ENCODE results near the gene FAM171A1.
"Not testable (repeated sequence)": the region's sequence is repeated elsewhere in the genome, so short reads cannot be mapped to it uniquely, and the experiment has no call there.

The FAM171A1 gene

DNA sequence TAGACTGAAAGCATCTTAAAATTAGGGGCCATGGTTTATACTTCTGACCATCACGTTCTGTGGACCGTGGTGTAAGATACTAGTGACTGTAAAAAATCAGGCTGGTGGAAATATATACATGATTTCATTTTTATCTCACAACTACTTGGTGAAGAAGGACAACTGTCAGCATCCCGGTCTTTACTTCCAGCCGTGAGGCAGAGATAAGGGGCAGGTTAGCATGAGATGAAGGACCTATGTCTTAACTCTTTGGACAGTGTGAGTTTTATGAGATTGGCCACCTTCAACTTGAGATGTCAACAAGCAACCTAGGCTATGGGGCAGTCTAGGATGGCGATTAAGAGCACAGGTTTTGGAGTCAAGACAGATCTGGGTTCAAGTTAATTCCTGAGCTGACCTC lies 37.5 kb upstream of the FAM171A1 start:
- Histone ChIP-seq H3K27me3 (ENCODE audit: insufficient read depth, poor library complexity, severe bottlenecking) (no peaks in the 10 kb centered on the region), H3K4me3 (ENCODE audit: severe bottlenecking) (no peak overlapping the region), H3K36me3 (ENCODE audit: low read depth) (no peaks in the 10 kb centered on the region), H3K27ac (ENCODE audit: poor library complexity, severe bottlenecking) (no peak overlapping the region), H3K4me1 (ENCODE audit: insufficient read depth, poor library complexity, severe bottlenecking) (no peaks in the 10 kb centered on the region), H3K9me3 (ENCODE audit: severe bottlenecking) (no peaks in the 10 kb centered on the region)
- DNase-seq (ENCODE audit: low spot score) = no peak
- ATAC-seq (ENCODE audit: low read depth) = no peak
- TF ChIP-seq, protein P1, sequence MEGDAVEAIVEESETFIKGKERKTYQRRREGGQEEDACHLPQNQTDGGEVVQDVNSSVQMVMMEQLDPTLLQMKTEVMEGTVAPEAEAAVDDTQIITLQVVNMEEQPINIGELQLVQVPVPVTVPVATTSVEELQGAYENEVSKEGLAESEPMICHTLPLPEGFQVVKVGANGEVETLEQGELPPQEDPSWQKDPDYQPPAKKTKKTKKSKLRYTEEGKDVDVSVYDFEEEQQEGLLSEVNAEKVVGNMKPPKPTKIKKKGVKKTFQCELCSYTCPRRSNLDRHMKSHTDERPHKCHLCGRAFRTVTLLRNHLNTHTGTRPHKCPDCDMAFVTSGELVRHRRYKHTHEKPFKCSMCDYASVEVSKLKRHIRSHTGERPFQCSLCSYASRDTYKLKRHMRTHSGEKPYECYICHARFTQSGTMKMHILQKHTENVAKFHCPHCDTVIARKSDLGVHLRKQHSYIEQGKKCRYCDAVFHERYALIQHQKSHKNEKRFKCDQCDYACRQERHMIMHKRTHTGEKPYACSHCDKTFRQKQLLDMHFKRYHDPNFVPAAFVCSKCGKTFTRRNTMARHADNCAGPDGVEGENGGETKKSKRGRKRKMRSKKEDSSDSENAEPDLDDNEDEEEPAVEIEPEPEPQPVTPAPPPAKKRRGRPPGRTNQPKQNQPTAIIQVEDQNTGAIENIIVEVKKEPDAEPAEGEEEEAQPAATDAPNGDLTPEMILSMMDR (IDR thresholded peaks at IDR 0.05; ENCODE audit: poor library complexity, severe bottlenecking) = no peak

DNA sequence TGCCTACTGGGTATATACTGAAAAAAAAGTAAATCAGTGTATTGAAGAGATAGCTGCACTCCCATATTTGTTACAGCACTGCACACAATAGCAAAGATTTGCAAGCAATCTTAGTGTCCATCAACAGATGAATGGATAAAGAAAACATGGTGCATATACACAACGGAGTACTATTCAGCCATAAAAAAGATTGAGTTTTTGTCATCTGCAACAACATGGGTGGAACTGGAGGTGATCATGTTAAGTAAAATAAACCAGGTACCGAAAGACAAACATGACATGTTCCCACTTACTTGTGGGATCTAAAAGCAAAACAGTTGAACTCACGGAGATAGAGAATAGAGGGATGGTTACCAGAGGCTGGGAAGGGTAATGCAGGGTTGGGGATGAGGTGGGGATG lies 34.2 kb upstream of the FAM171A1 start:
- DNase-seq (ENCODE audit: low spot score) (no peak), ATAC-seq (ENCODE audit: low read depth) (no peak)
- no peaks in the 10 kb centered on the region for H3K36me3 ChIP-seq (ENCODE audit: low read depth)
- no peak overlapping the region for H3K4me3 ChIP-seq (ENCODE audit: severe bottlenecking)
- TF ChIP-seq, protein P1 (IDR thresholded peaks at IDR 0.05; ENCODE audit: poor library complexity, severe bottlenecking) = no peak
- H3K27ac ChIP-seq (ENCODE audit: poor library complexity, severe bottlenecking) = no peak overlapping the region
- no peaks in the 10 kb centered on the region for H3K9me3 ChIP-seq (ENCODE audit: severe bottlenecking)
- H3K27me3 ChIP-seq (ENCODE audit: insufficient read depth, poor library complexity, severe bottlenecking) = no peaks in the 10 kb centered on the region
- no peaks in the 10 kb centered on the region for H3K4me1 ChIP-seq (ENCODE audit: insufficient read depth, poor library complexity, severe bottlenecking)

DNA sequence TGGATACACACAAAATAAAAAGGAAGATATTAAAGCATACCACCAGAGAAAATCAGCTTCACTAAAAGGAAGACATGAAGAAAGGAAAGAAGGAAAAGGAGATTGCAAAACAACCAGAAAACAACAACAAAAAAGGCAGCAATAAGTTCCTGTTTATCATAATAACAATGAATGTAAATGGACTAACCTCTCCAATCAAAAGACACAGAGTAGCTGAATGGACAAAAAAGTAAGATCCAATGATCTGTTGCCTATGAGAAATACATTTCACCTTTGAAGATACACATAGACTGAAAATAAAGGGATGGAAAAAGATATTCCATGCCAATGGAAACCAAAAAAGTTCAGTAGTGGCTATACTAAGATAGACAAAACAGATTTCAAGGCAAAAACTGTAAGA lies 30.3 kb upstream of the FAM171A1 start:
- Histone ChIP-seq H3K4me1 (ENCODE audit: insufficient read depth, poor library complexity, severe bottlenecking) (no peaks in the 10 kb centered on the region), H3K27ac (ENCODE audit: poor library complexity, severe bottlenecking) (no peak overlapping the region), H3K9me3 (ENCODE audit: severe bottlenecking) (no peaks in the 10 kb centered on the region), H3K36me3 (ENCODE audit: low read depth) (no peaks in the 10 kb centered on the region), H3K27me3 (ENCODE audit: insufficient read depth, poor library complexity, severe bottlenecking) (no peaks in the 10 kb centered on the region), H3K4me3 (ENCODE audit: severe bottlenecking) (no peak overlapping the region)
- TF ChIP-seq, protein P1 (IDR thresholded peaks at IDR 0.05; ENCODE audit: poor library complexity, severe bottlenecking) = no peak
- ATAC-seq (ENCODE audit: low read depth) = no peak
- no peak for DNase-seq (ENCODE audit: low spot score)

DNA sequence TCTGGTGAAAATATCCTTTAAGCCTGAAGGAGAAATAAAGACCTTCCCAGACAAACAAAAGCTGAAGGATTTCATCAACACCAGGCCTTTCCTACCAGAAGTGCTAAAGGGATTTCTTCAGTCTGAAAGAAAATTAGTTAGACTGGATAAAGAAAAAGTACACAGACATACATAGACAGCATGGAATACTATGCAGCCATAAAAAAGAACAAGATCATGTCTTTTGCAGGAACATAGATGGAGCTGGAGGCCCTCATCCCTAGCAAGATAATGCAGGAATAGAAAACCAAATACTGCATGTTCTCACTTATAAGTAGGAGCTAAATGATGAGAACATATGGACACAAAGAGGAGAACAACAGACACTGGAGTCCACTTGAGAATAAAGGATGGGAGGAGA lies 29.4 kb upstream of the FAM171A1 start:
- not testable (repeated sequence) for H3K4me3 ChIP-seq (ENCODE audit: severe bottlenecking); H3K9me3 ChIP-seq (ENCODE audit: severe bottlenecking); H3K27me3 ChIP-seq (ENCODE audit: insufficient read depth, poor library complexity, severe bottlenecking); DNase-seq (ENCODE audit: low spot score); H3K4me1 ChIP-seq (ENCODE audit: insufficient read depth, poor library complexity, severe bottlenecking); H3K36me3 ChIP-seq (ENCODE audit: low read depth); ATAC-seq (ENCODE audit: low read depth); H3K27ac ChIP-seq (ENCODE audit: poor library complexity, severe bottlenecking)

DNA sequence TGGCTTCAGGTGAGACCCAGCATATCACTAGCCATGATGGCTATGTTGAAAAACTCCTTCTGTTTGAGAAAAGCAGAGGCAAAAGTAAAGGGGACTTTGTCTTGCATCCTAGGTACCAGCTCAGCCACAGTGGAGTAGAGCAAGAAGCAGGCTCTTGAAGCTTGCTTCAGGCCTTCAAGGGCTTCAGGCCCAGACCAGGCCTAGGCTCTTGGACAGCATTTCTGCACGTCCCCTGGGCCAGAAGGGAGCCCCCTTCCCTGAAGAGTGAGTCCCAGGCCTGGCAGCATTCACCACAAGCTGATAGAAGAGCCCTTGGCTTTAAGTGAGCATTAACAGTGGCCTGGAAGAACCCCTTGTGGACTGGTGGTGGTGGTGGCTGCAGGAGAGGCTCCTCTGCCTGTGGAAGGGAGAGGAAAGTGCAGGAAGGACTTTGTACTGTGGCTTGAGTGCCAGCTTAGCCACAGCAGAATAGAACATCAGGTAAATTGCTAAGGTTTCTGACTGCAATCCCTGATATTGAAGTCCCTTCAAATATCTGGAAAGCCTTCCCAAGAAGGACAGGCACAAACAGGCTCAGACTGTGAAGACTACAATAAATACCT lies 28.1 kb upstream of the FAM171A1 start:
- no peaks in the 10 kb centered on the region for H3K36me3 ChIP-seq (ENCODE audit: low read depth)
- DNase-seq (ENCODE audit: low spot score) (no peak), ATAC-seq (ENCODE audit: low read depth) (no peak)
- no peak overlapping the region for H3K27ac ChIP-seq (ENCODE audit: poor library complexity, severe bottlenecking)
- no peaks in the 10 kb centered on the region for H3K4me1 ChIP-seq (ENCODE audit: insufficient read depth, poor library complexity, severe bottlenecking)
- TF ChIP-seq, protein P1 (IDR thresholded peaks at IDR 0.05; ENCODE audit: poor library complexity, severe bottlenecking) = no peak
- no peak overlapping the region for H3K4me3 ChIP-seq (ENCODE audit: severe bottlenecking)
- no peaks in the 10 kb centered on the region for H3K9me3 ChIP-seq (ENCODE audit: severe bottlenecking)
- no peaks in the 10 kb centered on the region for H3K27me3 ChIP-seq (ENCODE audit: insufficient read depth, poor library complexity, severe bottlenecking)
